Endodermal cell (in vitro differentiated cells): Measurements from ENCODE around the gene PREP. TPM values are rescaled to one million over a fixed set of nuclear protein-coding genes. Genes with fewer than 3 reads are reported as not detected.

Source experiments
- DNase-seq: peaks from one replicate; pipeline ENCODE4 v3.0.0-alpha.2; 2017
- H3K27ac ChIP-seq: 2 replicates; pipeline ENCODE4 v1.5.1; 2013; ENCODE audit warnings: mild to moderate bottlenecking, low read depth, low read length, moderate library complexity
- H3K27me3 ChIP-seq: 2 replicates; pipeline ENCODE4 v1.6.1; 2013; ENCODE audit warnings: mild to moderate bottlenecking, low read length, moderate library complexity; ENCODE audit not compliant: insufficient read depth, control insufficient read depth, poor library complexity, severe bottlenecking
- H3K36me3 ChIP-seq: 2 replicates; pipeline ENCODE4 v1.7.0; 2013; ENCODE audit warnings: mild to moderate bottlenecking, low read length, moderate library complexity; ENCODE audit not compliant: control insufficient read depth, insufficient read depth
- H3K4me1 ChIP-seq: one replicate; pipeline ENCODE4 v1.7.0; 2013; ENCODE audit warnings: low read length; ENCODE audit not compliant: control insufficient read depth, insufficient read depth
- H3K4me3 ChIP-seq: 2 replicates; pipeline ENCODE4 v1.5.1; 2013; ENCODE audit warnings: mild to moderate bottlenecking, low read length, moderate library complexity
- H3K9ac ChIP-seq: 2 replicates; pipeline ENCODE4 v1.6.1; 2013; ENCODE audit warnings: mild to moderate bottlenecking, low read length, moderate library complexity; ENCODE audit not compliant: poor library complexity, severe bottlenecking; ENCODE audit errors: extremely low read depth
- H3K9me3 ChIP-seq: 2 replicates; pipeline ENCODE4 v1.6.1; 2013; ENCODE audit warnings: mild to moderate bottlenecking, low read length, moderate library complexity; ENCODE audit not compliant: control insufficient read depth
- H3K27ac Mint-ChIP-seq: 2 replicates; pipeline ENCODE4 v1.8.0; 2020; ENCODE audit warnings: mixed read lengths
- H3K27me3 Mint-ChIP-seq: 2 replicates; pipeline ENCODE4 v1.8.0; 2021; ENCODE audit warnings: mild to moderate bottlenecking, mixed read lengths; ENCODE audit not compliant: insufficient read depth
- H3K36me3 Mint-ChIP-seq: 2 replicates; pipeline ENCODE4 v1.8.0; 2020; ENCODE audit warnings: low read depth, mixed read lengths
- H3K4me1 Mint-ChIP-seq: 2 replicates; pipeline ENCODE4 v1.8.0; 2020; ENCODE audit warnings: mixed read lengths
- H3K4me3 Mint-ChIP-seq: 2 replicates; pipeline ENCODE4 v1.8.0; 2020; ENCODE audit warnings: mild to moderate bottlenecking, moderate library complexity, mixed read lengths
- H3K9me3 Mint-ChIP-seq: 2 replicates; pipeline ENCODE4 v1.8.0; 2020; ENCODE audit warnings: mild to moderate bottlenecking, mixed read lengths
- WGBS, 2 experiments: methylation state at CpG; one replicate each; pipeline versions ENCODE4 v1.1.5 to v1.1.7; 2013; ENCODE audit warnings: missing lambda C conversion rate in 2 of 2, mixed read lengths in 1 of 2; ENCODE audit not compliant: insufficient coverage in 1 of 2, insufficient read length in 1 of 2; 5-methylcytosine and 5-hydroxymethylcytosine counted together
- total RNA-seq, 2 donors: library from RNA; stranded (reverse); fragmentation: NEBNext Ultra II Directional in 1 of 2; extraction: Animal tissue kit (Norgen Biotek cat#: 25700) in 1 of 2; gene quantifications; 2 replicates in 1 of 2; 3 replicates in 1 of 2; pipeline ENCODE4 v1.2.1, GENCODE V29; 2021
- TF ChIP-seq, protein P1 (sequence below): fragments of 200-600 bp; sonication (generic); conservative IDR thresholded peaks from 2 replicates; pipeline ENCODE4 v1.5.0; 2021; ENCODE audit warnings: antibody characterized with exemption, mild to moderate bottlenecking

PREP gene
- total RNA-seq, 2 donors from 2014 or later = 42.9 to 52.2 TPM

DNA sequence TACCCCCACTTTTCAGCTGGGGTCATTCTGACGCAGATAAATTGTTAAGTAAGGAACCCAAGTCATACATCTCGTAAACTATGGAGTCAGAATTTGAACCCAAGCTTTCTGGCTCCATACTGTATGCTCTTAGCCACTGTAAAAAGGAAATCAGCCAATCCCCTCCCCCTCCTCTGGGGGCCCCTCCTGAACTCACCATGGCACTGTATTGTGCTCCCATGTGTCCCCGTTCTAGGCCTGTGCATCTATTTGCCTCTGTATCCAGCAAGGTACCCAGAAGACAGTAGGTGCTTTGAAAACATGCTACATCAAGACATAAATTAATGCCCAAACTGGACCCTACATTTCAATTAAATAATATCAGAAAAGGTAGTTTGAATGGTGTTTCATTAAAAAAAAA is 98.5 kb downstream of the PREP start:
- H3K36me3 Mint-ChIP-seq = peaks cover 3% of the 10 kb centered on the region
- no peak overlapping the region for H3K4me3 ChIP-seq
- no peaks in the 10 kb centered on the region for H3K36me3 ChIP-seq
- H3K27ac Mint-ChIP-seq = no peak overlapping the region
- no peak for DNase-seq
- no peaks in the 10 kb centered on the region for H3K27me3 Mint-ChIP-seq
- no peak overlapping the region for H3K9ac ChIP-seq
- no peak overlapping the region for H3K27ac ChIP-seq
- no peaks in the 10 kb centered on the region for H3K4me1 ChIP-seq
- H3K4me1 Mint-ChIP-seq = peaks cover 6% of the 10 kb centered on the region
- H3K4me3 Mint-ChIP-seq = no peak overlapping the region
- H3K9me3 Mint-ChIP-seq = no peaks in the 10 kb centered on the region
- no peaks in the 10 kb centered on the region for H3K27me3 ChIP-seq
- no peaks in the 10 kb centered on the region for H3K9me3 ChIP-seq
- WGBS, 2 experiments = 80 to 95% methylated on average over 3 of the region's 3 CpGs
- TF ChIP-seq, protein P1, sequence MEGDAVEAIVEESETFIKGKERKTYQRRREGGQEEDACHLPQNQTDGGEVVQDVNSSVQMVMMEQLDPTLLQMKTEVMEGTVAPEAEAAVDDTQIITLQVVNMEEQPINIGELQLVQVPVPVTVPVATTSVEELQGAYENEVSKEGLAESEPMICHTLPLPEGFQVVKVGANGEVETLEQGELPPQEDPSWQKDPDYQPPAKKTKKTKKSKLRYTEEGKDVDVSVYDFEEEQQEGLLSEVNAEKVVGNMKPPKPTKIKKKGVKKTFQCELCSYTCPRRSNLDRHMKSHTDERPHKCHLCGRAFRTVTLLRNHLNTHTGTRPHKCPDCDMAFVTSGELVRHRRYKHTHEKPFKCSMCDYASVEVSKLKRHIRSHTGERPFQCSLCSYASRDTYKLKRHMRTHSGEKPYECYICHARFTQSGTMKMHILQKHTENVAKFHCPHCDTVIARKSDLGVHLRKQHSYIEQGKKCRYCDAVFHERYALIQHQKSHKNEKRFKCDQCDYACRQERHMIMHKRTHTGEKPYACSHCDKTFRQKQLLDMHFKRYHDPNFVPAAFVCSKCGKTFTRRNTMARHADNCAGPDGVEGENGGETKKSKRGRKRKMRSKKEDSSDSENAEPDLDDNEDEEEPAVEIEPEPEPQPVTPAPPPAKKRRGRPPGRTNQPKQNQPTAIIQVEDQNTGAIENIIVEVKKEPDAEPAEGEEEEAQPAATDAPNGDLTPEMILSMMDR = no peak

GRCh38 chr6:105302617-105303128 is 100.2 kb downstream of the PREP start:
- Mint-ChIP-seq H3K36me3 (peaks cover 3% of the 10 kb centered on the region), H3K4me3 (no peak overlapping the region), H3K9me3 (no peaks in the 10 kb centered on the region), H3K27ac (peak overlapping the region; percentile 46), H3K27me3 (no peaks in the 10 kb centered on the region), H3K4me1 (peaks cover 6% of the 10 kb centered on the region)
- Histone ChIP-seq H3K9me3 (no peaks in the 10 kb centered on the region), H3K4me3 (no peak overlapping the region), H3K36me3 (no peaks in the 10 kb centered on the region), H3K4me1 (no peaks in the 10 kb centered on the region), H3K27me3 (no peaks in the 10 kb centered on the region), H3K27ac (no peak overlapping the region), H3K9ac (no peak overlapping the region)
- peak; percentile 60 for DNase-seq
- TF ChIP-seq, protein P1 = peak; percentile 61
- 92 to 94% methylated on average over 14 to 16 of the region's 16 CpGs for WGBS, 2 experiments

DNA sequence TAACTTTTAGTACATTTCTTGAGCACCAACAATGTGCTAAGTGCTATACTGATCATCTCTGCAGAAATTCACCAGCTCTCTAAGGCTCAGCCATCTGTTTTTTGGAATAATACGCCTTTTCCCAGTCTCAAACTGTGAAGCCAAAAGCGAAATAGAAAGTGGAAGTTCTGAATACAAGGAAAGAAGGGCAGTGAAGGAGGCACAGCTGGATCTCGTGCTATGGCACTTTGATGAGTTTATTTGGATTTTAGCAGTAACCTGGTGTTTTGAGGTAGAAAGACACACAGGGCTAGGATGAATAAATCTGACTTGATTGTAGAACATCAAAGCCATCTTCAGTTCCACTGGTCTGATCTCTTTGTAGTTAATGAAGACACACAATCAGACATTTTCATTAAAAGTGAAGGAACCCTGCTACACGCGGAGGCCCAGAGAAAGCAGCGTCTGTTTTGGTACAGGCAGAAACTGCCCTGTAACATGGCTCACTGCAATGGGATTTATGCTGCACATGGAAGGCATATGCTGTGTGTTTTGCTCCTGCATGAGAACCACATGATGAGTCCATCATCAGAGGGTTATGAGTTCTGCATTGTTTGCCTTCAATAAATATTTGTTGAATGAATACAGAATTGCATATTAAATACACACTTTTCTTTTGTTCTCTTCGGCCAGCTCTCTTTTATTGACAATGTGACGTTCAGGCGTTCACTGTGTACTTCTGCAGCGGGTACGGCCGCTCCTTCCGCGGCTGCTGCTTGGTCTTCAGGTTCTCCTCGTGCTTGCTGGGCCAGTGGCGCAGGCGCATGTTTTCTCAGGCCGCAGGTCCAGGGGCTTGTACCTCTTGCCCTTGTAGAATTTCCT is 100.9 kb downstream of the PREP start:
- Histone ChIP-seq H3K4me3 (no peak overlapping the region), H3K36me3 (no peaks in the 10 kb centered on the region), H3K9ac (no peak overlapping the region), H3K4me1 (no peaks in the 10 kb centered on the region), H3K9me3 (no peaks in the 10 kb centered on the region), H3K27ac (no peak overlapping the region), H3K27me3 (no peaks in the 10 kb centered on the region)
- no peaks in the 10 kb centered on the region for H3K9me3 Mint-ChIP-seq
- peak overlapping the region; percentile 46 for H3K27ac Mint-ChIP-seq
- peaks cover 6% of the 10 kb centered on the region for H3K4me1 Mint-ChIP-seq
- peaks cover 3% of the 10 kb centered on the region for H3K36me3 Mint-ChIP-seq
- no peaks in the 10 kb centered on the region for H3K27me3 Mint-ChIP-seq
- H3K4me3 Mint-ChIP-seq = no peak overlapping the region
- TF ChIP-seq, protein P1 = no peak
- no peak for DNase-seq
- 95 to 99% methylated on average over 14 to 18 of the region's 18 CpGs for WGBS, 2 experiments
